Measurements from ENCODE around the gene KCTD2.
"Not testable (repeated sequence)": the region's sequence is repeated elsewhere in the genome, so short reads cannot be mapped to it uniquely, and the experiment has no call there.

Gene KCTD2, protein sequence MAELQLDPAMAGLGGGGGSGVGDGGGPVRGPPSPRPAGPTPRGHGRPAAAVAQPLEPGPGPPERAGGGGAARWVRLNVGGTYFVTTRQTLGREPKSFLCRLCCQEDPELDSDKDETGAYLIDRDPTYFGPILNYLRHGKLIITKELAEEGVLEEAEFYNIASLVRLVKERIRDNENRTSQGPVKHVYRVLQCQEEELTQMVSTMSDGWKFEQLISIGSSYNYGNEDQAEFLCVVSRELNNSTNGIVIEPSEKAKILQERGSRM

DNA sequence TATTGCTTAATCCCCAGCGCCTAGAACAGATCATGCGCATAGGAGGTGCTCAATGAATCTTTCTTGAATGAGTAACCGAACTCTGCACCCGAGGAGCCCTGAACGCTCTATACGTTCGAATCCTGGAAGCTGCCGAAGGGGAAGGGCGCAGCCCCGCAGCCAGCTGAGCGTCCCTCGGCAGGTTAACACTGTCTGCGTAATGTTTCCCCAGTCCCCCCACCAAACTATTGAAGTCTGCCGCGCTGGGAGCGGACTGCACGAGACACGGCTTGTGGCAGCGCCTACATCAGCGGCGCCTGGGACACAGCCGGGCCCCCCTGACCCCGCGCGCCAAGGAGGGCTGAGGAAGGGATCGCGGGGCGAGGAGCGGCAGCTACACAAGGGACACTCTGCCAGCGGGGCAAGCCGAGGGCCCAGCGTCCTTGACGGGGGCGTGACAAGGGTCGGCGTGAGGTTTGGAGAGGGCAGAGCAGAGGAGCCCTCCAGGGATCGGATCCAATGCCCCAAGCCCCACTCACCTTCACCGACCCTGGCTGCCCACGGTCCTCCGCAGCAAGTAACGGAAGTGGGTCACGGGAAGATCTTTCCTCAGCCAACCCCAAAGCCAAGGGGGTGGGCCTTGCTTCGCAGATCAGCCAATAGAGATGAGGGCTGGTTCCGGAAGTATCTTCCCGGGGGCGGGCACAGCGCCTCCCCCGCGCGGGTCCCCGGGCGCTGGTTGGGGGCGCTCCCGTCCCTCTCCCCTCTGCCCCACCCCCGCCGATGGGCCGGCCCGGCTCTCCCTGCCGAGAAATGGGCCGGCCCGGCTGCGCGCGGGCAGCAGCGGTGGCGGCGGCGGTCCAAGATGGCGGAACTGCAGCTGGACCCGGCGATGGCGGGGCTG, at the start of gene KCTD2, which contains the start of gene ATP5PD:
KCTD2 (plus strand) TSS at position 819 of the 883 bp plus-strand sequence; CDS start at position 845, 26 bp downstream.
ATP5PD (minus strand) TSS at position 563 of the 883 bp plus-strand sequence. CDS start 4,319 bp downstream, outside the sequence.
- peak; percentile 96 to 97 for DNase-seq

DNA sequence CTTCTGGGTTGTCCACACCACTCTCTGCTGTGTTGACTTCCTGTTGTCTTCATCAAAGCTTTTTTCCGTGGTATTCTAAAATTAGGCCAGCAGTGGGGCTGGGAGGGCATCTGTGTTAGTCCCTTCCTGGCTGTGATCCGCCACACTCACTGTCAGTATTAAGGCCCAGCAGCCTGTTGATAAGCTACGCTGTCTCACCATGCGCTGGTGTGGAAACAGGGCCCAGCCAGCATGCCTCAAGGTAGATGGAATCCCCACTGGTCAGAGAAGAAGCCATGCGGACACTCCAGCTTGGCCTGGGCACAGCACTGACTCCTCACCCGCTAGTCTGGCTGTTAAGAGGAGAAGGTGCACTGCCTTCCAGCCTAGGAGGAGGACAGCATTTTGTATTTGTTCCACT, 48.2 kb upstream of the KCTD2 start:
- no peak for DNase-seq

DNA sequence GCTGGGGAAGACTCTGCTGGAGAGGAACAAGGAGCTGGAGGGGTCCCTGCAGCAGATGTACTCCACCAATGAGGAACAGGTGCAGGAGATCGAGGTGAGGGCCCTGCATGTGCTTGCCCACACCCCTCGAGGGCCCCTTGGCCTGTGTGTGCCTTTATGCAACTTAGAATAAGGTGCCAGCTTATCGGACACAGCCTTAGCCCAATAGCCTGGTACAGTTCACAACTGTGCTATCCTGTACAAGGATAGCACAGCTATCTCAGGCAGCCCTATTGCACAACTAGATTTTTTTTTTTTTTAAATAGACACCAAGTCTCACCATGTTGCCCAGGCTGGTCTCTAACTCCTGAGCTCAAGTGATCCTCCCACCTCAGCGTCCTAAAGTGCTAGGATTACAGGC, 47.5 kb upstream of the KCTD2 start:
- no peak for DNase-seq

DNA sequence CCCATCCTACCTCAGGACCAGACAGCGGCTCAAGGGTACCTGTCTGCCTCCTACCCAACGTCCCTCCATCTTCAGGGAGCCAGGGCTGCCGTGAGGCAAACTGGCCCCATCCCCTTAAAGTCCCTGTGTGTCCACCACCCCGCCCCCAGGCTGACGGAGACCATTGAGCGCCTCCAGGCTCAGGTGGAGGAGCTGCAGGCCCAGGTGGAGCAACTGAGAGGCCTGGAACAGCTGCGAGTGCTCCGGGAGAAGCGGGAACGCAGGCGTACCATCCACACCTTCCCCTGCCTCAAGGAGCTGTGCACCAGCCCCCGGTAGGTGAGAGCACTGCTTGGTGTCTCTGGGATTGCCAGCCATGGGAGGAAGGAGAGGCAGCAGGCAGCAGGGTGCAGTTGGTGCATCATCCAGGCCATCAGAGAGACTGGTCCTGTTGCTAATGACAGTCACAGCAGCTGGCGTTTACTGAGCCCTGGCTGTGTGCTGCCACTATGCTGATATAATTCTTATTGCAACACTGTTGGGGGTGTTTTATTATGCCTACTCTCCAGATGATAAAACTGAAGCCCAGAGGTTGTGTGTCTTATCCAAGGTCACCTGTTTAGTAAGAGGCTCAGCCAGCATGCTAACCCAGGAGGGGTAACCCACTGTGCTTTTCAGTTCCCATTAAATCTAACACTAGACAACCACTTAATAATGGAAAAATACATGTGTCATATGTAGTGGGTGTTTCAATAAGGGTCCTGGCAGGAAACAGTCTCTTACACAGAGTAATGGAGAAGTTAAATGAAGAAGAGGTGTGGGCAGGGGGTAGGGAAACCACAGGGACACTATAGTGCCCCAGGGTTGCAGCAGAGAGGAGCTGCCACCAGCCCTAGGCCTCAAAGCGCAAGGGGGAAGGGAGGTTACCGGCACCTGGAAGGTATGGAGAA, 44.8 kb upstream of the KCTD2 start:
- DNase-seq, result no peak

DNA sequence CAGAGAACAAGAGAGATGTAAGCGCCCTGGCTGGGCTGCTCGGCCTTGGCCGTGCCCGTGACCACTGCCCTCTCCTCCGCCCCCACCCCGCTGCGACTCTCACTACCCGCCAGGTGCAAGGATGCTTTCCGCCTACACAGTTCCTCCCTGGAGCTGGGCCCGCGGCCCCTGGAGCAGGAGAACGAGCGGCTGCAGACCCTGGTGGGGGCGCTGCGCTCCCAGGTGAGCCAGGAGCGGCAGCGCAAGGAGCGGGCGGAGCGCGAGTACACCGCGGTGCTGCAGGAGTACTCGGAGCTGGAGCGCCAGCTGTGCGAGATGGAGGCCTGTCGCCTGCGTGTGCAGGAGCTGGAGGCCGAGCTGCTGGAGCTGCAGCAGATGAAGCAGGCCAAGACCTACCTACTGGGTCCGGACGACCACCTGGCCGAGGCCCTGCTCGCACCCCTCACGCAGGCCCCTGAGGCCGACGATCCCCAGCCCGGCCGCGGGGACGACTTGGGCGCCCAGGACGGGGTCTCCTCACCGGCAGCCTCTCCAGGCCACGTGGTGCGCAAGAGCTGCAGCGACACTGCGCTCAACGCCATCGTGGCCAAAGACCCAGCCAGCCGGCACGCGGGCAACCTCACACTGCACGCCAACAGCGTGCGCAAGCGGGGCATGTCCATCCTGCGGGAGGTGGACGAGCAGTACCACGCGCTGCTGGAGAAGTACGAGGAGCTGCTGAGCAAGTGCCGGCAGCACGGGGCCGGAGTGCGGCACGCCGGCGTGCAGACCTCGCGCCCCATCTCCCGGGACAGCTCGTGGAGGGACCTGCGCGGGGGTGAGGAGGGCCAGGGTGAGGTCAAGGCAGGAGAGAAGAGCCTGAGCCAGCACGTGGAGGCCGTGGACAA, 43.7 kb upstream of the KCTD2 start:
- DNase-seq, result no peak

DNA sequence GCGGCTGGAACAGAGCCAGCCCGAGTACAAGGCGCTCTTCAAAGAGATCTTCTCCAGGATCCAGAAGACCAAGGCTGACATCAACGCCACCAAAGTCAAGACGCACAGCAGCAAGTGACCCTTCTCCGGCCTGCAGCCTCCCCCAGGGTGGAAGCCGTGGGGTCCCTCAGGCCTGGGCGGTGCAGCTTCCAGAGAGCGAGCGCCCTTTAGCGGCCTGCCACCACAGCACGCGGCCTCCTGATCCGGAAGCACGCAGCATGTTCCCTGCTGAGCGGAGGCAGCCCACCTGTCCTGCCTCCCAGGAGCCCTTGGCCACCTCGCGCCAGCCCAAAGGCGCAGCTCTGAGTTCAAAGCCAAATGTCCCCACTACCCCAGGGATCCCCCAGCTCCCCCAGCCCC, 43.1 kb upstream of the KCTD2 start:
- DNase-seq, result no peak

DNA sequence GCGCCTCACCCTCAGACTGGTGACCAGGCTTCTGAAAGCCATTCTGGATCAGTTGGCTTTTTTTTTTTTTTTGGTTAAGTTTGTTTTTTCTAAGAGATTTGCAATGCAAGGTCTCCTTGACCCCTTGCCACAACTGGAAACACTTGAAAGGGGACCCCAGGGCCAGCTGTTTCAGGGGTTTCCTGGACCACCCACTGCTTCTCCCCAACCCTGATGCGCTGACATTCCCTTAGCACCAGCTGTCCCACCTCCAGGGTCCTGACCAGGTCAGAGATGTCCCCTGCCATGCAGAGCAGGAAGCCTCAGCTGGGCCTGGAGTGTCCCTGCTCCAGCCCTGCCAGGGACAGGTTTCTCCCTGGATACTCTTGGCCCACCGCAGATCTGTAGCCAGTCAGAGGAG, 42.7 kb upstream of the KCTD2 start:
- no peak for DNase-seq

DNA sequence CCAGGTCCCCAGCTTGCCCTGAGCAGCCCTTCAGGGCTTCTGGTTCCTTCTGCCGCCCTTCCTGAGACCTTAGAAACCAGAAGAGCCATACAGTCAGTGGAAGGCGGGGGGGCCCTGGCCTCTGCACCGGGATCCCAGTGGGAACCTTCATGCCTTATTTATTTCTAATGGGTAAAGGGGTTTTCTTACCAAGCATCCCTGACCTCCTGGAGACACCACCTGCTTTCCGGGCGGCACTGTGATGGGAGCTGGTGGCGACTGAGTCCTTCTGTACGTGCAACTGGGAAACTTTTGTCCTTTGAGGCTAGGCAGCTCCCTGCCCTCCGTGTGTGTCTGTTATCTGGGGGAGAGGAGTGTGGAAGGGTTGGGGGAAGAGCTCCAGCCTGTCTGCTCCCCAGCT, 41.7 kb upstream of the KCTD2 start:
- no peak for DNase-seq

DNA sequence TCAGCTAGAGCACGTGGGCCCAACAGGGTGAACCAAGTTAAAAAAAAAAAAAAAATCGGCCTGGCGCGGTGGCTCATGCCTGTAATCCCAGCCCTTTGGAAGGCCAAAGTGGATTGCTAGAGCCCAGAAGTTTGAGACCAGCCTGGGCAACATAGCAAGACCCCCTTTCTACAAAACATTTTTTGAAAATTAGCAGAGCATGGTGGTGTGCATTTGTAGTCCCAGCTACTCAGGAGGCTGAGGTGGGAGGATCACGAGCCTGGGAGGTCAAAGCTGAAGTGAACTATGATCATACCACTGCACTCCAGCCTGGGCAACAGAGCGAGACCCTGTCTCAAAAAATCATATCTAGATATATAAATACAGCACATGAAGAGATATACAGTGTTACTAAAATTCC, 40.9 kb upstream of the KCTD2 start:
- DNase-seq, result not testable (repeated sequence)

DNA sequence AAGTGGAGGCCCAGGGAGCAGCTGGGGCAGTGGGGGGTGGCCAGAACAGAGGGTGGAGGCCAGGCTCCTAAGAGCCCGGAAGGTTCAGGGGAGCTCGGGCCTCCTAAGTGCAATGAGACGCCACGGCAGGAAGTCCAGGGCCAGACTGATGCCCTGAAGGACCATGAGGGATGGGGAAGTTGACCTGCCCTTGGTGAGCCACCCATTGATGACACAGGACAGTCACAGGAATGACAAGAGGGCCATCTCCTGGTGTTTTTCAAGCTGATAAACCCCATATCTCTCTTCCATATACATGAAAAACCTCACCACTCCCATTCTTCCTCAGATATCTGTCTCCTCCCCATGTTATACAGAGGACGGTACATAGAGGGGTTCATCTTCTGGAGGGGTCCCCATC, 40.4 kb upstream of the KCTD2 start:
- DNase-seq, result no peak

DNA sequence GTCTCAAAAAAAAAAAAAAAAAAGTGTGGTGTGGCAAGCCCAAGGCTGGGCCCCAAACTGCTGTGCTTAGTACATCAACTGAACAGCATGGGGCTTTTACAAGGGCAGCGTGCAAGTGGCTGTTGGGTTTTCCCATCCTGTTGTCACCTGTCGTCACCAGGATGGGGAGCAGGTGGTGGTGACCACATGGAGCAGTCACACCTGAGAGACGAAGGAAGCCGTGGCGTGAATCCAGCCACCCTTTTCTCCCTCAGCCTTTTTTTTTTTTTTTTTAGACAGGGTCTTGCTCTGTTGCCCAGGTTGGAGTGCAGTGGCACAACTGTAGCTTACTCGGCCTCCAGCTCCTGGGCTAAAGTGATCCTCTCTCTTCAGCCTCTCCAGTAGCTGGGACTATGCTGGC, 38.7 kb upstream of the KCTD2 start:
- DNase-seq, result no peak

DNA sequence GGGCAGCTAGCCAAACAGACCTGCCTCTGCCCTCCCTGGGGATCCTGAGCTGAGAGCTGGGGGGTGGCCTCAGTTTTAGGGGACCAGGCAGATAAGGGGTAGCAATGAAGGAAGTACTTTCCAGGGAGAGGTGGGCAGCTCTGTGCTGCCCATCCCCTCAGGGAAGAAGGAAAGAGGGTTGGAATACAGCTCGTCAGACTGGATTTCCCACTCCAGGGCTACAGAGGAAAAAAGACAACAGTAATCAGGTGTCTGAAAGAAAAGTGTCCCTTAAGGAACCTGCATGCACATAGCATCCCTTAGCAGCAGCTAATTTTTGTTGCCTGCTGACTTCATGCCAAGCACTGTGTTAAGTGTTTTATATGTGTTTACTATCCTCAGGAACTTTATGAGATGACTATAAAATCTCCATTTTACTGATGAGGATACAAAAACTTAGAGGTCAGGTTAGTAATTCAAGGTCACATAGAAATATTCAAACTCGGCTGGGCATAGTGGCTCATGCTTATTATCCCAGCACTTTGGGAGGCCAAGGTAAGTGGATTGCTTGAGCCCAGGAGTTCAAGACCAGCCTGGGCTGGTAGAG, 37.8 kb upstream of the KCTD2 start:
- DNase-seq, result no peak

DNA sequence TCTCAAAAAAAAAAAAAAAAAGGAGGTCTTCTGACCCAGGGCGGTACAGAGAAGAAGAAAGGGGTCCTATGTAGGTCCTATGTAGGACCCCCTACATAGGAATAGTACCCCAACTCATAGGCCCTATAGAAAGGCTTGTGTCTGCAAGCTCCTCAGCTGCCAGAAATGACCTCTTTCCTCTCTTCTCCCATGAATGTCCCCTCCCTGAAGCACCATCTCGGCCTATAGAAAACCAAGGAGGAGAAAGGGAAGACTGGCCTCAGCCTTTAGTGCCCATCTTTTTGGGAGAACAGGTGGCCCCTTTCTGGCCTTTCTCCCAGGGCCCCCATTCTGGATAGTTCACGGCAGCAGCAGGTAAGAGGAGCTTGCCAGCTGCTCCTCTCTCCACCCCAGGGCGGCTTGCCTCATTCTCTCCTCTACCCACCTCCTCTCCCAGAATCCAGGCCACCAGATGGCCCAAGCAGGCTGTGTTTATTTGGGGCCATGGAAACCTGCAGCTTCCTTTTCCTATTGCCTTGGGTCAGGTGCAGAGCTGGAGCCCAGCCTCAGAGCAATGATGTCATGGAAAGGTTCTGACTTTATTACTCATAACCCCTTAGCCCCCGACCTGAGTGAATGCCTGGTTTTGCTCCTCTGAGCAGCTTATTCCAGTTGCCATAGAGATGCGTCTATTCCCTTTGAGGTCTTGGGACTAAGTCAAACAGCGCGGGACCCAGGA, 36.2 kb upstream of the KCTD2 start:
- no peak for DNase-seq

DNA sequence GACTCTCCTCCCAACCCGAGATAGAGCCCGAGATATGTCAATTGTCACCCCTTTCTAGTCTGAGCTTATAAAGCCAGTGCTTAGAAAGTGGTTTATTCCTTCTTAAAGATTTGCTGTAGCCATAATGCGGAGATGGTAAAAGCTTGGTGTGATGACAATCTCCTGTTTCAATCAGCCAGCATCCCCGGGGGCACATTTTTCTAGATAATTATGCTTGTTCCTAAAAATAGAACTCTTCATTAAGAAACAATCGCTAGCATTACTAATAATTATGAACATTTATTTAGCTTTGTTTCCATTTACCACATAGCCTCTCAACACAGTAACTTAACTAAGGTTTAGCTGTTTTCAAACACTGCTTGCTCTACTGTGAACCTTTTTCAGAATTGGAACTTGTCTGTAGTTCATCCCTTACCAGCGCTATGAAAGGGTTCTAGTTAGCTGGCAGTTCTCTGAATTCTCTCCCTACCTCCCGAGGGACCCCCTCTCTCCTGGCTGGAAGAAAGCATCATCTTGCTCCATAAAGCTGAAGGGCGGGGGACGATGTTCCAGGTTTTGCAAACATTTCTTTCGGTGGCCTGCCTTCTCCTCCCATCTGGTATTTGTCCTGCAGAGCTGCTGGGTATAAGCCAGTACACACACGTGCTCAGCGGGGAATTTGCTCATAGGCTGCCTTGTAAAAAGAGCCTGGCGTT, 35.5 kb upstream of the KCTD2 start:
- no peak for DNase-seq

DNA sequence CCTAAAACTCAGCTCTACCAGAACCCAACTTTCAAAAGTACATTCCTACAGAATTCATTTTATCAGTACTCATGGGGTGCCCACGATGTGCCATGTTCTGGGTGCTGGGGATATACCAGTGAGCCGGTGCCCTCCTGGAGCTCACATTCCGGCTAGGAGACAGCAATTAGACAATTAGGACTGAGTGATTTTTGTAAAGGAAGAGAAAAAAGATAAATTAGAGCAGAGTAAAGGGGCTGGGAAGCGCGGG, 35.0 kb upstream of the KCTD2 start:
- DNase-seq, result no peak

DNA sequence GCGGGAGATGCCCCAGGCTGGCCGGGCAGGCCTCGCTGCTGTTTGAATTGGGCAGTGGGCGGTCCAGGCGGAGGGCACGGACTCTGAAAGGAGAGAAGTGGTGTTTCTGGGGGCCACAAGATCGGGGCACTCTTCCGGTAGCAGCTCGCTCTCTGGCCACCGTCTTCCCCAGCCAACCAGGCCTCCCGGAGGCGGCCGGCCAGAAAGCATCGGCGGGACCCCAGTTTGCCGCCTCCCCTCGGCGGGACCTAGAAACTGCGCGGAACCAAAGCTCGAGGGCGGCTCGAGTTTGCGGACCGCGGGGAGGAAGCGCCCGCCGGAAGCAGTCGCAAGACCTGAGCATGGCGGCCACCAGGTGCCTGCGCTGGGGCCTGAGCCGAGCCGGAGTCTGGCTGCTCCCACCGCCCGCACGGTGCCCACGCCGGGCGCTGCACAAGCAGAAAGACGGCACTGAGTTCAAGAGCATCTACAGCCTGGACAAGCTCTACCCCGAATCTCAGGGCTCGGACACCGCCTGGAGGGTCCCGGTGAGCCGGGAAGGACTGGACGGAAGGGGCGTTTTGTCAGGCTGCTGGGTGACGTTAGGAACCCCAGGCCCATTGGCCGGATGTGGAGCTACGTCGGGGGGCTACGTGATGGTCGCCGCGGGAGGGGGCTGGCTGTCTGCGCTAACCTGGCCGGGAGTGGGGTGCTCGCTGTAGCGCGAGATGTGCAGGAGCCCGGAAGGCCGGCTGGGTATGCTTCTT, 34.5 kb upstream of the KCTD2 start, which contains the start of gene MRPL58:
MRPL58 (plus strand) TSS at position 325 of the 746 bp plus-strand sequence; CDS start at position 342, 17 bp downstream.
- DNase-seq, result peak; percentile 82 to 83

DNA sequence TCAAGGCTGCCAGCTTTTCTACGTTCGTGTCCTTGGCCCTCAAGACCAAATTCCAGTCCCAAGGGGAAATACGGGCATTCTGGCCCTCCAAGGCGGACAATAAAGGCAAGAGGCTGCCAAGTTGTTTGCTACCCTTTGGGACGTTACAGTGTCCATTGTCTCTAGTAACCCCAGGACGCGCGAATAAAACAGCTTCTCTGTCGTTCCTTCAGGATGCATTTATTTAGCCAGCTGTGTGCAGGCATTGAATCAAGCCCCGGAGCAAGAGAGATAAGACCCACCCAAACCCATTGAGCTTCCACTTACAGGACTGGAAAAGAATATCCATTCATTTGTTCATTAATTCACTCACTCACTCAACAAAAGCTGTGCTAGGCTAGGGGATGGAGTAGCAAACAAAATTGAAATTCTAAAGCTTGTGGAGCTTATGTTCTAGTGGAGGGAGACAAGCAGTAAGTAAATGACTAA, 33.9 kb upstream of the KCTD2 start:
- no peak for DNase-seq

DNA sequence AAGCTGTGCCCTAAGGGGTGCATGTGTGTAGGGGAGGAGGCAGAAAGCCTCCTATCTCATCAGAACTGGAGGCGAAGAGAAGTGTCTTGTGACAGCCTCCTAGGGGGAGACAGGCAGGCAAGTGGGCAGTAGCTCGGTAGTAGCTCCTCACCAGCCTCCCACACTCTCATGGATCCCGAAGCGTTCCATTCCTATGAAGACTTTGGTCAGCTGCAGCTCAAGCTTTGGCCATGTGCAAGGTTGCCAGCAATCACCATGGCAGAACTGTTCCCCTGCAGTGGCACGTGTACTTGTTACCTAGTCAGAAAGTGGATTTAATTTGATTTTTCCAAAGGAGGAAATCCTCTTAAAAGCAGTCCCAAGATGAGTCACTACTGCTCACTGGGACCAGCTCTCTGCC, 27.9 kb upstream of the KCTD2 start:
- no peak for DNase-seq

DNA sequence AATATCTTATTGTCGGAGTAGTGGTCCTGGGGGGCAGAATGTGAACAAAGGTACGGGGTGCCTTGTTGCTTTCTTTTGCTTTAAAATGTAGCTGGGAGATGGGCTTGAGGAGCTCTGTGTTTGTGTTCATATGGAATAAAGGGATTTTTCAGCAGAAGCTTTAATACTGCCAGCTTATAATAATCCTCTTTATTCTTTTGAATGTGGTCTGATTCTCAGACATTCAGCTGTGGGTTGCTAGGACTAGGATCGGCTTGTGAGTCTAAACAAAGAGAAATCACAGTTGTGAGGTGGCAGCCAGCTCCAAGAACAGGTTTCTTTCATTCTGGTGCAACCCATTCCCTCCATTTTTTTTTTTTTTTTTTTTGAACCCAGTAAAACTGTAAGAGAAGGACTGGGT, 27.3 kb upstream of the KCTD2 start:
- DNase-seq, result no peak
